Psoas muscle (tissue), 8 donors: ENCODE results near the gene CISTR. TPM values are rescaled to one million over a fixed set of nuclear protein-coding genes. Genes with fewer than 3 reads are reported as not detected.

Experiments
- ATAC-seq, 4 donors: fragments of 200-7000 bp; cut with Tn5 transposase; one replicate each; pipeline ENCODE4 v1.9.1; 2020; ENCODE audit warnings: moderate library complexity in 3 of 4, mild to moderate bottlenecking in 2 of 4
- DNase-seq, 2 donors: peaks; one replicate each; pipeline ENCODE4 v3.0.0-alpha.2; 2020
- H3K27ac ChIP-seq: fragments of 200-600 bp; one replicate; pipeline ENCODE4 v1.8.0; 2022
- H3K27me3 ChIP-seq, 3 donors: fragments of 200-600 bp in 1 of 3; one replicate each; pipeline versions ENCODE4 v1.6.1 to v1.8.0; 2013 to 2022; ENCODE audit warnings: low read length in 2 of 3, mild to moderate bottlenecking in 2 of 3, moderate library complexity in 1 of 3; ENCODE audit not compliant: insufficient read depth in 3 of 3
- H3K36me3 ChIP-seq, 2 donors: fragments of 200-600 bp in 1 of 2; one replicate each; pipeline versions ENCODE4 v1.6.1 to v1.8.0; 2013 to 2022; ENCODE audit warnings: low read depth in 1 of 2, mild to moderate bottlenecking in 1 of 2, moderate library complexity in 1 of 2; ENCODE audit not compliant: insufficient read depth in 1 of 2
- H3K4me1 ChIP-seq: fragments of 200-600 bp; one replicate; pipeline ENCODE4 v1.8.0; 2022
- H3K4me3 ChIP-seq: fragments of 200-600 bp; one replicate; pipeline ENCODE4 v1.8.0; 2022; ENCODE audit warnings: mild to moderate bottlenecking
- H3K9me3 ChIP-seq: fragments of 200-600 bp; one replicate; pipeline ENCODE4 v1.8.0; 2022
- WGBS, 3 donors: extraction: QIAGEN DNeasy Blood & Tissue Kit; methylation state at CpG; one replicate each; pipeline versions ENCODE4 v1.1.6 to v1.1.7; 2013; 5-methylcytosine and 5-hydroxymethylcytosine counted together
- intact Hi-C, 2 donors: fragments of 100-400 bp; cut with DNase I; formaldehyde crosslinking; loops; one replicate each; pipeline versions ENCODE4 v1.11.0 to v1.14.2; 2022
- polyA plus RNA-seq, 3 donors: library from polyadenylated mRNA; stranded (reverse); fragments of 200-250 nt; gene quantifications; one replicate each; pipeline ENCODE4 v1.2.3, GENCODE V29; 2013
- total RNA-seq, 4 donors: library from RNA; stranded (reverse); fragmentation: NEBNext Ultra II Directional in 2 of 4; extraction: Animal tissue kit (Norgen Biotek cat#: 25700) in 2 of 4; gene quantifications; one replicate each; pipeline versions ENCODE4 v1.2.1 to v1.2.4, GENCODE V29; 2021 to 2023
- TF ChIP-seq, protein P1 (sequence below): fragments of 200-600 bp; IDR thresholded peaks from one replicate; pipeline ENCODE4 v1.8.0; 2022; ENCODE audit warnings: antibody characterized with exemption
- donor health status: healthy with polysubstance abuse.
- donor health status: DM: no; HTN: no; CAD: no; lungs with moderate emphysema.
- donor health status: Bipolar disorder and iron deficiency.
- donor health status: healthy.
- donor health status: DM: yes; HTN: yes; CAD: no.
- donor health status: DM: no; HTN: no; CAD: no.
- donor health status: DM: no; HTN: no; CAD: no.
- donor health status: DM: yes; HTN: yes; CAD: no.

CISTR gene
- total and polyA plus RNA-seq, 7 donors = not detected

DNA sequence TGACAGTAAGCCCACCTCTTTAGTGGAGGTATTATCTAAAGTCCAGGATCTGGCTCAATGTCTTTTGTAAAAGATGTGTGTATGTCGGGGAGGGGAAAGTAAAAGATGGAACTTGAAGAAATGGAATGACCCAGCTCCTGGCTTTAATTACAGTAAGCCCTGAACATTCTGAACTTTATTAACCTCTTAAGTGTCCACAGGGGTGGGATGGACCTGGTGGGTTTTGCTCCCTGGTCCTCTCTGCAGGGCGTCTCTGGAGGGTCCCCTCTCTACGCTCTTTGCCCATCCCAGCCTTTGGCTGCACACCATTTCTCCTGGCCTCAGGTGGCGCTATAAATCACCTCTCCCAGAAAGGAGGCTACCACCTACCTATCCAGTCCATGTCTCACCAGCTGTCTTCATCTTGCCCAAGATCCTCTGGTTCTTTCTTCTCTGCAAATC, 3.7 kb upstream of the CISTR start:
- 81 to 87% (median 82%) methylated on average over 4 of the region's 4 CpGs for WGBS, 3 donors
- no peak overlapping the region for H3K27ac ChIP-seq
- H3K4me1 ChIP-seq = peaks cover 11% of the 10 kb centered on the region
- H3K9me3 ChIP-seq = no peaks in the 10 kb centered on the region
- H3K36me3 ChIP-seq = no peaks in the 10 kb centered on the region
- TF ChIP-seq, protein P1, sequence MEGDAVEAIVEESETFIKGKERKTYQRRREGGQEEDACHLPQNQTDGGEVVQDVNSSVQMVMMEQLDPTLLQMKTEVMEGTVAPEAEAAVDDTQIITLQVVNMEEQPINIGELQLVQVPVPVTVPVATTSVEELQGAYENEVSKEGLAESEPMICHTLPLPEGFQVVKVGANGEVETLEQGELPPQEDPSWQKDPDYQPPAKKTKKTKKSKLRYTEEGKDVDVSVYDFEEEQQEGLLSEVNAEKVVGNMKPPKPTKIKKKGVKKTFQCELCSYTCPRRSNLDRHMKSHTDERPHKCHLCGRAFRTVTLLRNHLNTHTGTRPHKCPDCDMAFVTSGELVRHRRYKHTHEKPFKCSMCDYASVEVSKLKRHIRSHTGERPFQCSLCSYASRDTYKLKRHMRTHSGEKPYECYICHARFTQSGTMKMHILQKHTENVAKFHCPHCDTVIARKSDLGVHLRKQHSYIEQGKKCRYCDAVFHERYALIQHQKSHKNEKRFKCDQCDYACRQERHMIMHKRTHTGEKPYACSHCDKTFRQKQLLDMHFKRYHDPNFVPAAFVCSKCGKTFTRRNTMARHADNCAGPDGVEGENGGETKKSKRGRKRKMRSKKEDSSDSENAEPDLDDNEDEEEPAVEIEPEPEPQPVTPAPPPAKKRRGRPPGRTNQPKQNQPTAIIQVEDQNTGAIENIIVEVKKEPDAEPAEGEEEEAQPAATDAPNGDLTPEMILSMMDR = no peak
- intact Hi-C loops = no loop called here
- peaks cover 0 to 42% (median 20%) of the 10 kb centered on the region in 3 donors for H3K27me3 ChIP-seq
- DNase-seq (no peak), ATAC-seq (no peak)
- no peak overlapping the region for H3K4me3 ChIP-seq

DNA sequence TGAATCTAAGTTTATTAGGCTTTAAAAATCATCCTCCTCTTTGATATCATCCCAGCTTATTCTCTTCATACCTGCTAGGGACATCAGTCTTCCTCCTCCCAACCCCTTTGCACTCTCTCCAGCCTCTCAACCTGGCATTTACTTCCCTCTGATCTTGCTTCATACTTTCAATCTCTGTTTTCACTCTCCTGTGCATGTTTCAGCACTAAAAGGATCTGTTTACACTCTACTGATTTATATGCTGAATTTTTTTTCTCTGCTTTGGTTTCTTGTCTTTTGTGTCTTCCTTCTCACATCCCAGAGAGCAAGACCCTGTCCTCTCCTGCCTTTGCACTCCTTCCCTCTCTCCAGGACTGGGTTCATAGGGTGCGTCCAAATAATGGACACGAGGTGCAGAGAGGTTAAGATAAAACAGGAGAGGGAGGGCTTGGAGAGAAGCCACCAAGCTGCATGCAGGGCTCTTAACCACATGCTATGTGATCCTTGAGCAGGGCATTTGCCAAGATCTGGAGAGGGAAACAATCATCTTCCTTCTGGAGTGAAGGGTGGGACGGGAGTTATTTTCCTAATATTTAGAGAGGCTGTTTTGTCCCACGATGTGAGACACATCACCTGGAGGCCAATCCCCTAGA, 3.0 kb upstream of the CISTR start:
- Histone ChIP-seq H3K4me3 (no peak overlapping the region), H3K4me1 (peaks cover 13% of the 10 kb centered on the region), H3K27me3 (peaks cover 0 to 45% (median 24%) of the 10 kb centered on the region in 3 donors), H3K27ac (no peak overlapping the region), H3K36me3 (no peaks in the 10 kb centered on the region), H3K9me3 (no peaks in the 10 kb centered on the region)
- 15 to 28% (median 18%) methylated on average over 4 of the region's 4 CpGs for WGBS, 3 donors
- DNase-seq (no peak), ATAC-seq (no peak)
- TF ChIP-seq, protein P1 = no peak
- intact Hi-C loops = no loop called here

DNA sequence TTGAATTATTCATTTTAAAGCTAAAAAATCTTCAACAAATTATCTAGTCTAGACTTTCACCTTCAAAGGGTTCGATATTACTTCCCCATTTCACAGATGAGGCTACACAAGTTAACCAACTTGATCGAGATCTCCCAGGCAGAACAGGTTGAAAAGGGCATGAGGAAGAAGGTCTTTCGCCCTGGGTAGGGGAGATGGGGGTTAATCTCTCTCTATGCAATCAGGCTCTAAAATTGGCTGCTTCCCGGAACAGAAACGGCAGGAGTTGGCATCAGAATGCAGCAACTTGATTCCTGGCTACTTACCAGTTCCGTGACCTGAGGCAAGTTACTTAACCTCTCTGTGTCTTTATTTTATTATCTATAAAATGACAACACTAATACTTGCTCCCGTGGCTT, 2.4 kb upstream of the CISTR start:
- H3K4me1 ChIP-seq = peaks cover 13% of the 10 kb centered on the region
- peaks cover 0 to 45% (median 24%) of the 10 kb centered on the region in 3 donors for H3K27me3 ChIP-seq
- no peak for ATAC-seq
- no peak overlapping the region for H3K27ac ChIP-seq
- H3K4me3 ChIP-seq = no peak overlapping the region
- no peak for DNase-seq
- TF ChIP-seq, protein P1 = no peak
- intact Hi-C loops = no loop called here
- H3K36me3 ChIP-seq = no peaks in the 10 kb centered on the region
- WGBS, 3 donors = 44 to 50% (median 48%) methylated on average over 7 of the region's 7 CpGs
- no peaks in the 10 kb centered on the region for H3K9me3 ChIP-seq

DNA sequence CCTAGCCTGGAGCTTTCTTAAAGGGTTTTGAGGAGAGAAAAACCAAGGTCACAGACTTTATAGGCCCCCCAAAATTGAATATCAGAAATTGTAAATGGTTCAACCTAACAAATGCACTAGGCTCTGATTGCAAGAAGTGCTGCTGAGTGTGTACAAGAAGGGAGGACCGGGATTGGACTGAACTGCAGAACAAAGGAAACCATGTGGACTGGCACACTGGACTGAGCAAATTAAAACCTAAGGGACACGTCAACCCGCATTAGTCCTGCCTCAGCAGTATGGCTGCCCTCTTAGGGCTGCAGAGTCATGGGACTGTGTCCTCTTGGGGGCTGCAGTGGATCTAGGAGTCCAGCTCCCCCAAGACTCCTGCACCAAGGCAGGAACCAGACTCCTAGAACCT, 842 bp upstream of the CISTR start:
- no peak overlapping the region for H3K4me3 ChIP-seq
- no peak for DNase-seq
- H3K36me3 ChIP-seq = no peaks in the 10 kb centered on the region
- no peaks in the 10 kb centered on the region for H3K9me3 ChIP-seq
- 90 to 92% (median 91%) methylated on average over 3 of the region's 3 CpGs for WGBS, 3 donors
- intact Hi-C loops = no loop called here
- H3K4me1 ChIP-seq = peaks cover 13% of the 10 kb centered on the region
- TF ChIP-seq, protein P1 = no peak
- ATAC-seq = no peak
- H3K27me3 ChIP-seq = peaks cover 0 to 47% (median 19%) of the 10 kb centered on the region in 3 donors
- no peak overlapping the region for H3K27ac ChIP-seq

DNA sequence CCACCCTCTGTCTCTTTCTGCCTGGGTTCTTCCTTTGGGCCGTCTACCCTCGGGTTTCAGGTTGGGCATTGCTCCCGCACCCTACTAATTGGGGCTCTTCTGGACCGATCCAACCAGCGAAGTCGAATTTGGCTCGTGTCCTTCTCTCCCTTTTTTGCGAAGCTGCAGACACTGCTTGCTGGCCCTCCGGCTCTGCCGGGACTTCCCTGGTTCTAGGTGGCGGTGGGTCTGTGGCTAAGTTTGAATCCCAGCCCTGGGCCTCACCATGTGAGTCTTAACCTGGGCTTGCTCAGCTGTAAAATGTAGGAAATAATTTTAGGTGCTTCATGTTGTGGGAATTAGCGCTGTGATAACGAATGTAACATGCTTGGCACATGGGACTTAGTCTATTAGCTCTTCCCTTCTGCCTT, 418 bp upstream of the CISTR start:
- DNase-seq (no peak), ATAC-seq (no peak)
- WGBS, 3 donors = 64 to 65% (median 64%) methylated on average over 13 of the region's 13 CpGs
- no peaks in the 10 kb centered on the region for H3K36me3 ChIP-seq
- TF ChIP-seq, protein P1 = no peak
- H3K27ac ChIP-seq = no peak overlapping the region
- peak overlapping the region; percentile 70 for H3K4me3 ChIP-seq
- H3K9me3 ChIP-seq = no peaks in the 10 kb centered on the region
- H3K27me3 ChIP-seq = peaks cover 0 to 51% (median 19%) of the 10 kb centered on the region in 3 donors
- intact Hi-C loops = no loop called here
- peaks cover 13% of the 10 kb centered on the region for H3K4me1 ChIP-seq
